Esophagus muscularis mucosa (tissue), 4 donors: ENCODE data around the gene GALNTL6. TPM values are rescaled to one million over a fixed set of nuclear protein-coding genes. Genes with fewer than 3 reads are reported as not detected.

ENCODE experiments used
- DNase-seq: peaks from one replicate; pipeline ENCODE4 v3.0.0-alpha.2; 2017; ENCODE audit errors: extremely low spot score
- H3K27ac ChIP-seq, 4 donors: fragments of 200-600 bp; sonication (generic); replicated peaks in 1 of 4; 1 replicate in 3 of 4; 2 replicates in 1 of 4; pipeline ENCODE4 v1.5.1; 2016 to 2019; ENCODE audit warnings: mild to moderate bottlenecking in 1 of 4
- H3K27me3 ChIP-seq, 4 donors: fragments of 200-600 bp; sonication (generic); one replicate each; pipeline versions ENCODE4 v1.5.1 to v1.6.0; 2016 to 2019
- H3K36me3 ChIP-seq, 4 donors: fragments of 200-600 bp; sonication (generic); one replicate each; pipeline ENCODE4 v1.5.1; 2016 to 2019
- H3K4me1 ChIP-seq, 4 donors: fragments of 200-600 bp; sonication (generic); one replicate each; pipeline ENCODE4 v1.5.1; 2016 to 2019
- H3K4me3 ChIP-seq, 4 donors: fragments of 200-600 bp; sonication (generic); 1 replicate in 2 of 4; 2 replicates in 2 of 4; pipeline ENCODE4 v1.5.1; 2016 to 2019; ENCODE audit warnings: mild to moderate bottlenecking in 4 of 4, moderate library complexity in 1 of 4
- H3K9me3 ChIP-seq, 4 donors: fragments of 200-600 bp; sonication (generic); 1 replicate in 3 of 4; 2 replicates in 1 of 4; pipeline ENCODE4 v1.5.1; 2016 to 2019
- EP300 ChIP-seq: sonication (generic); formaldehyde crosslinking; IDR thresholded peaks from one replicate; pipeline ENCODE4 v1.6.1; 2017; ENCODE audit warnings: antibody characterized with exemption
- POLR2A ChIP-seq: fragments of 450-650 bp; IDR thresholded peaks from one replicate; pipeline ENCODE4 v1.6.1; 2017; ENCODE audit warnings: antibody characterized with exemption, moderate library complexity, mild to moderate bottlenecking, low read depth
- POLR2AphosphoS5 ChIP-seq, 2 donors: sonication (generic); formaldehyde crosslinking; IDR thresholded peaks; one replicate each; pipeline ENCODE4 v1.6.1; 2017; ENCODE audit warnings: antibody characterized with exemption in 2 of 2
- WGBS: methylation state at CpG from one replicate; pipeline ENCODE4 v1.1.5; 2018; 5-methylcytosine and 5-hydroxymethylcytosine counted together
- intact Hi-C: fragments of 100-400 bp; cut with DNase I; formaldehyde crosslinking; loops from one replicate; pipeline ENCODE4 v1.15.1; 2023
- total RNA-seq, 4 donors: library from RNA; depleted of rRNA; stranded (reverse); fragments of >200 nt; gene quantifications; one replicate each; pipeline versions ENCODE4 v1.1.0 to v1.2.1, GENCODE V29; 2016
- TF ChIP-seq, protein P1 (sequence below), 3 experiments: fragments of 200-600 bp in 2 of 3; fragments of 450-650 bp in 1 of 3; sonication (generic) in 2 of 3; IDR thresholded peaks; one replicate each; pipeline ENCODE4 v1.5.1; 2017 to 2019; ENCODE audit warnings: antibody characterized with exemption in 3 of 3, mild to moderate bottlenecking in 2 of 3, moderate library complexity in 1 of 3

Gene GALNTL6
- total RNA-seq, 4 donors from 2014 or later, result 0.33 to 0.42 TPM; not detected in 2

DNA sequence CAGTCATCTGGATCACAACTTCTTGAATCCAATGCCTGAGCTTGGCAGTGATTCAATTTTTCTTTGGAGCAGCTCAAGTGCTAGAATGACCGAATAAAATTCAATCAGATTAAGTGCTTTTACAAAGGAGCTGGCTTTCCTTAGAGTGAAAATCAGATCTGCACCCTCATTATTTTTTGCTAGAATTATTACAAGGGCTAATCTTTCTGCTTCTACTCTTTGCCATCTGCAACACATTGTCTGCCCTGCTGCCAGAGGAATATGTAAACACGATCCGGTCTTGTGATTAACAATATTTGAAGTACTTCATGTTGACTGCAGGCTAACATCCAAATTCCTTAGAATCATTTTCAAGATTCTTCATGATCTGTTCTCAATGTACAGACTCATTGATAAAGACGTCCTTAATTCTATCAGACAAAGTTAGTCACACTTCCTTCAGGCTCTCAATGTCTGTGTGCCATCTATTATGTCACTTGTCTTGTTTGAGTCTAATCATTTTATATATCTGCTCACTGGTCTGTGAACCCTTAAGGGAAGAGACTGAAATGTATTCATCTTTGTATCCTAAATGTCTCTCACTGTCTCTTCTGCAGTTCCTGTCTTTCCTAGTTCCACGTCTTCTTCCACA lies 531.2 kb downstream of the GALNTL6 start:
- no peaks in the 10 kb centered on the region for H3K9me3 ChIP-seq
- no peak overlapping the region for H3K27ac ChIP-seq
- intact Hi-C loops, result no loop called here
- no peak for TF ChIP-seq POLR2AphosphoS5 (IDR thresholded peaks at IDR 0.05)
- no peak for TF ChIP-seq POLR2A
- TF ChIP-seq, protein P1, sequence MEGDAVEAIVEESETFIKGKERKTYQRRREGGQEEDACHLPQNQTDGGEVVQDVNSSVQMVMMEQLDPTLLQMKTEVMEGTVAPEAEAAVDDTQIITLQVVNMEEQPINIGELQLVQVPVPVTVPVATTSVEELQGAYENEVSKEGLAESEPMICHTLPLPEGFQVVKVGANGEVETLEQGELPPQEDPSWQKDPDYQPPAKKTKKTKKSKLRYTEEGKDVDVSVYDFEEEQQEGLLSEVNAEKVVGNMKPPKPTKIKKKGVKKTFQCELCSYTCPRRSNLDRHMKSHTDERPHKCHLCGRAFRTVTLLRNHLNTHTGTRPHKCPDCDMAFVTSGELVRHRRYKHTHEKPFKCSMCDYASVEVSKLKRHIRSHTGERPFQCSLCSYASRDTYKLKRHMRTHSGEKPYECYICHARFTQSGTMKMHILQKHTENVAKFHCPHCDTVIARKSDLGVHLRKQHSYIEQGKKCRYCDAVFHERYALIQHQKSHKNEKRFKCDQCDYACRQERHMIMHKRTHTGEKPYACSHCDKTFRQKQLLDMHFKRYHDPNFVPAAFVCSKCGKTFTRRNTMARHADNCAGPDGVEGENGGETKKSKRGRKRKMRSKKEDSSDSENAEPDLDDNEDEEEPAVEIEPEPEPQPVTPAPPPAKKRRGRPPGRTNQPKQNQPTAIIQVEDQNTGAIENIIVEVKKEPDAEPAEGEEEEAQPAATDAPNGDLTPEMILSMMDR (IDR thresholded peaks at IDR 0.05), result no peak
- no peak for TF ChIP-seq EP300
- peaks cover 0 to 15% (median 8%) of the 10 kb centered on the region in 4 donors for H3K4me1 ChIP-seq
- 21% methylated on average over 5 of the region's 5 CpGs for WGBS
- H3K27me3 ChIP-seq, result no peaks in the 10 kb centered on the region
- no peak for DNase-seq
- no peak overlapping the region for H3K4me3 ChIP-seq
- H3K36me3 ChIP-seq, result no peaks in the 10 kb centered on the region

DNA sequence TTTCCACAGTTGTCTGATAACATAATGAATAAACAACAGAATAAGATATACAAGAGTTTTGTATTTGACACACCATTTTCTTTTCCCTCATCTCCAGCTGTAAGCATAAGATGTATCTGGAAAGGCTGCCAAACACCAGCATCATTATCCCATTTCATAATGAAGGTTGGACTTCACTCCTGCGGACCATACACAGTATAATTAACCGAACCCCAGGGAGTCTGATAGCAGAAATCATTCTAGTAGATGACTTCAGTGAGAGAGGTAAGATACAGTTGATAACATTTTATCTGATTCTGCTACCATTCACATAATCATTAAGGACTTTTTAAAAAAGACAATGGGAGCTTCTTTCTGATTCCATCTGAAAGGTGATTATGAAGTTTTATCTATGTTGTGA lies 535.2 kb downstream of the GALNTL6 start:
- H3K27ac ChIP-seq, result no peak overlapping the region
- intact Hi-C loops, result no loop called here
- no peaks in the 10 kb centered on the region for H3K27me3 ChIP-seq
- TF ChIP-seq POLR2AphosphoS5 (IDR thresholded peaks at IDR 0.05) (no peak), EP300 (no peak), POLR2A (no peak)
- TF ChIP-seq, protein P1 (IDR thresholded peaks at IDR 0.05), result no peak
- no peak for DNase-seq
- H3K9me3 ChIP-seq, result no peaks in the 10 kb centered on the region
- H3K4me1 ChIP-seq, result peaks cover 0 to 15% (median 8%) of the 10 kb centered on the region in 4 donors
- no peak overlapping the region for H3K4me3 ChIP-seq
- 89% methylated on average over 2 of the region's 2 CpGs for WGBS
- H3K36me3 ChIP-seq, result no peaks in the 10 kb centered on the region

- DNase-seq, result no peak
- no peak for TF ChIP-seq POLR2A
- TF ChIP-seq, protein P1 (IDR thresholded peaks at IDR 0.05), result no peak
- TF ChIP-seq POLR2AphosphoS5 (IDR thresholded peaks at IDR 0.05), result no peak
- TF ChIP-seq EP300, result no peak
- intact Hi-C loops, result no loop called here
- H3K27me3 ChIP-seq, result no peaks in the 10 kb centered on the region
- H3K9me3 ChIP-seq, result no peaks in the 10 kb centered on the region
- H3K27ac ChIP-seq, result no peak overlapping the region
- 81% methylated on average over 3 of the region's 3 CpGs for WGBS
- H3K36me3 ChIP-seq, result no peaks in the 10 kb centered on the region
- peaks cover 0 to 16% (median 4%) of the 10 kb centered on the region in 4 donors for H3K4me1 ChIP-seq
- H3K4me3 ChIP-seq, result no peak overlapping the region
Observed at GRCh38 chr4:172352356-172352755, 539.2 kb downstream of the GALNTL6 start.

DNA sequence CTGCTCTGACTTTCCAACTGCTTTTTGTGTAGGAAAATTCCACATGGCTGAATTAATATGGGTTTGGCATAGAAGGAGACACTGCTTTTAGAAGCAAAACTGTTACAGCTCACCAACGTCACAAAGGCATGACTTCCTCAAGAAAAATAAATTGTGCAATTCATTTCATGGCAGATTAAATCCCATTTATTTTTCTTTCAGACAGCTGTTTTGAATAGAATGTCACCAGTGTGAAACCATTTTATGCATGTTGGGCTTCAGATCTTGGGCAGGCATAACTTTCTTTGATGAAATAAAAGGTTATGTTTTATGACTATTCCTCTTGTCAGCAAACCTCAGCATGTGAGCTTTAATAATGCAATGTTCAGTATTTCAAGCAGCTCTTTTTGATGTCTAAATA lies 542.8 kb downstream of the GALNTL6 start:
- peak in 1 of 2 donors; percentile 28 for TF ChIP-seq POLR2AphosphoS5 (IDR thresholded peaks at IDR 0.05)
- TF ChIP-seq, protein P1 (IDR thresholded peaks at IDR 0.05), result no peak
- Histone ChIP-seq H3K36me3 (no peaks in the 10 kb centered on the region), H3K9me3 (no peaks in the 10 kb centered on the region), H3K4me3 (no peak overlapping the region), H3K4me1 (peaks cover 0 to 16% (median 4%) of the 10 kb centered on the region in 4 donors), H3K27ac (no peak overlapping the region), H3K27me3 (no peaks in the 10 kb centered on the region)
- 20% methylated on average over 1 of the region's 1 CpG for WGBS
- no peak for DNase-seq
- intact Hi-C loops, result no loop called here
